HG02970 (cell line): ENCODE data around the gene GNG7.
"Not testable (repeated sequence)": the region's sequence is repeated elsewhere in the genome, so short reads cannot be mapped to it uniquely, and the experiment has no call there.

Experiments used
- ATAC-seq: cut with Tn5 transposase; IDR thresholded peaks from one replicate; pipeline ENCODE4 v1.9.1; 2021; ENCODE audit warnings: mild to moderate bottlenecking, moderate library complexity, moderate number of reproducible peaks; ENCODE audit not compliant: unreplicated experiment, low FRiP score

The GNG7 gene

DNA sequence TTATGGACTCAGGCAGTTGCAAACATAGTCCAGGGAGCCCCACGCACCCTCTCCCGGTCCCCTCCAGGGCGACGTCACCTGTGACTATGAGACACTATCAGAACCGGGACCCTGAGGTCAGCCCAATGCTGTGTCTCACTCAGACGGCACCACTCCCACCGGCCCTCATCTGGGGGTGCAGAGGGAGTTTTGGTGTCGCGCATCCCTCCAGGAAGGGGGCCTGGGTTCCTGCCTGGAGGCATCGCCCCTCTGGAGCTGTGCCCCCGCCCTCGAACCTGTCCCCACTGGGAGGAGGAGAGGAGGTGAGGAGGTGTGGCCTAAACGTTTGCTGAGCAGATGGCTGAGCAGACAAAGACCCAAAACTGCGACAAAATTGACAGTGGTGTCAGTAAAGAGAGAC lies 175.3 kb downstream of the GNG7 start:
- no peak for ATAC-seq

DNA sequence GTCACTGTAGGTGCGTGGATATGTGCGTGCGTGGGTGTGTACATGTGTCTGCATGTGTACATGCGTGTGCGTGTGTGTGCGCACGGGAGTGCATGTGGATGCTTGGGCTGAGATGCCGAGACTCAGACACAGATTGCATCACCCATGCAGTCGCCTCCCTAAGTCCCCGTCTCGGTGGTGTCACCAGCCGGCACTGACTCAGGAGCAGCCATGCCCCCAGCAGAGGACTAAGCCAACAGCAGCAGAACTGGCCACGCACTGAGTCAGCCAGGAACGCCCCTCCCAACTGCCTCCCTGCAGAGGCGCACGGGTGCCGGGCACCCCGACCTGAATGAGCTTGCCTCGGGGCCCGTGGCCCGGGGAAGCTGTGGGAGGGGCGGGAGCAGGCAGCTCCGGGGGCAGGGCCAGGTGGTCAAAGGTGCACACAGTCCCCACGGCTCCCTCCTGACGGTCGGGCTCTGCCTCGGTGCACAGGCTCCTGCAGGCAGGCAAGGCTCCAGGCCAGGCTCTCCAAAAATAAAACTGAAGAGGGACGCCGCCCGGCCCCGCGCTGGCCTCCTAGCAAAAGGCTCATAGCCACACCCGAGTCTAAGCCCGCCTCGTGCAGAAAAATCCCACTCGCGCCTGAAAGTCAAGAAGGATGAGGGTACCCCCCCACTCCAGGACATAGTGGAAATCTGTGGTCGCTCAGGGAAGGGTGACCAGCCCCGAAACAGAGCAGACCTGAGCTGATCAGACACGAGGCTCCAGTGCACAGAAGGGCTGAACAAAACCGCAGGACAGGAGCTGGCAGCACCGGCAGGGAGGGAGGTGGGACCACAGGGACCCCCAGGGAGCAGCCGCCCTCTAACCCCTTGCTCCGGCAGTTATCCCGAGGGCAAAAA lies 177.4 kb downstream of the GNG7 start:
- no peak for ATAC-seq

DNA sequence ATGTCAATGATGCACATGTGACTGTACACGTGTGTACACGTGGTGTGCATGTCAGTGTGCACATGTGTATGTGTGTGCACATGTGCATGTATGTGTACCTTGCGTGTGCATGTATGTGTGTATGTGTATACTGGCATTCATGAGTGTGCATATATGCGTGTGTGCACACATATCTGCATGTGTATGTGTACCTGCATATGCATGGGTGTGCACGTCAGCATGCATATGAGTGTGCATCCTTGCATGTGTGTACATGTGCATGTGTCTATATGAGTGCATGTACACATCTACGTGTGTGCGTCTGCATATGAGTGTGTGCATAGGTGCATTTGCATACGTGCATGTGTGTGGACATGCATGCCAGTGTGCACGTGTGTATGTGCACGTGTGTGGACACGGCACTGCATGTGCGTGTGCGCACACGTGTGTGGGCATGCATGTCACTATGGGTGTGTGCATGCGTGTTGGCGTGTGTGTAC lies 178.1 kb downstream of the GNG7 start:
- ATAC-seq, result no peak

DNA sequence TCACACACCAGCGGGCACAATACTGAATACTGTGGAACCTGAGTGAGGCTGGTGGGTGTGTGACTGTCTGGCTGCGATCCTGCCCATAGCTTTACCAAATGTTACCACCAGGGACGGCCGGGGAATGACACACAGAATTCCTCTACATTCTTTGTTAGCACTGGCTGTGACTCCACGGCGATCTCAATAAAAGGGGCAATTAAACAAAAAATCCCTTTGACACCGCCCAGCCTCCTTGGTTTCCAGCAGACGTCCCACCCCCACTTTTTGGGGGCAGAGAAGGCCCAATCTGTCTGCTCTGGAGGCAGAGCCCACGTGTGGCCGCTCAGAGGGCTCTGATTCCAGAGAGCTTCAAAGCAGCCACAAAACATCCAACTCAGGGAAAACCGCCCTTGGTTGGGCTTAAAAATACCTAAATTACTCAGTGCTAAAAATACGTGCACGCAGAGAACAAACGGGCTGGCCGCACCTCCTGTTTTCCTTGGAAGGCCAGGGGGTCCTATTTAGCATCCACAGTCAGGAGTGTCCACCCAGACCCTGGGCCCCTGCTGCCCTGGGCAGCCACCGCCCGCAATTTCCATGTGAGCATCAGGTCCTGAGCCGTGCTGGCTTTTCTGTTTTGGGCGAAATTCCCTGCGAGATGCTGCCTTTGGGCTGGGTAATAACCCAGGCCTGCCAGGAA lies 178.7 kb downstream of the GNG7 start:
- no peak for ATAC-seq

DNA sequence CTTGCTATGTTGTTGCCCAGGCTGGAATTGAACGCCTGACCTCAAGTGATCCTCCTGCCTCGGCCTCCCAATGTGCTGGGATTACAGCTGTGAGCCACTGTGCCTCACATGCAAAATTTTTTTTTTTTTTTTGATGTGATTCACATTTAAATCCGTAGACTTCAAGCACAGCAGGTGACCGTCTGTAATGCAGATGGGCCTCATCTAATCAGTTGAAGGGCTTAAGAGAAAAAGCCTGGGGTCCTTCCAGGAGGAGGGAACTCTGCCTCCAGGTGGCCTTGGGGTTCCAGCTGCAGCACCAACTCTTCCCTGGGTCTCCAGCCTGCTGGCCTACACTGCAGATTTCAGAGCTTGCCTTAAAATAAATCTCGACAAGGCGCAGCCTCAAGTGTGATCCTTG lies 183.0 kb downstream of the GNG7 start:
- no peak for ATAC-seq

DNA sequence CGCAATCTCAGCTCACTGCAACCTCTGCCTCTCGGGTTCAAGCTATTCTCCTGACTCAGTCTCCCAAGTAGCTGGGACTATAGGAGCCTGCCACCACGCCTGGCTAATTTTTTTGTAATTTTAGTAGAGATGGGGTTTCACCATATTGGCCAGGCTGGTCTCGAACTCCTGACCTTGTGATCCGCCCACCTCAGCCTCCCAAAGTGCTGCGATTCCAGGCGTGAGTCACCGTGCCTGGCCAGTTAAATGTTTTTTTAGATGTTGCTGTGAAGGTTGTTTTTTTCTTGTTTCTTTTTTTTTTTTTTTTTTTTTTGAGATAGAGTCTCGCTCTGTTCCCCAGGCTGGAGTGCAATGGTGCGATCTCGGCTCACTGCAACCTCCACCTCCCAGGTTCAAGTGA lies 183.6 kb downstream of the GNG7 start:
- ATAC-seq, result not testable (repeated sequence)

DNA sequence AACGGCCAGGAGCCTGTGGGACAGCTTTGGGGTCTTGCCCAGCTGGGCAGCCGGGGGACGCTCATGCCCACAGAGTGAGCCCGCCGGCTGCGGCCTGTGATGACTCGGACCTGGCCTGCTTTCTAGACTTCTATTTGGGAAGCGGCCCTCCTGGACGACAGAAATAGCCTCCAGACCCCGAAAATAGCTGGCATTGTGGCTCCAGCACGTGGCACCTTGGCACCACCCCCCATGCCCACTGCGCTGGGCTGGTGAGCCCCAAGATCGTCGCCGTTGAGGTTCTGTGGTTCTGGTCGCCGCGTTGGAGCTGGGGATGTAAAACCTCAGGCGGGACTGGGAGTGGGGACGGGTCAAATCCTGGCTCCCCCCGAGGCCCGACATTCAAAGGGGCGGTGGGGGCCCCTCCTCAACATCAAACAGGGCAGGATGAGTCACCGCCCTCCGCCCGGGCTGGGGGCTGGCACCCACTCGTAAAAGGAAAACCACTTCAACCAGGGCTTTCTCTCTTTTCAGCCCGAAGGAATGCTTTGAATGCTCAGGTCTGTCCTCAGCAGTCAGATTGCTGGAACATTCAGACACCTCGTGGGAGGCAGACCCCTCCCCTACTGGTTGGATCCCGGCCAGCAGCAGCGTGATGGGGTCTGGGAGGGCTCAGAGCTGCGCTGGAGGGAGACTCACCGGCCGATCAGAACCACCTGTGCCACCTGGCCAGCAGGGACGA lies 184.5 kb downstream of the GNG7 start:
- ATAC-seq, result no peak

DNA sequence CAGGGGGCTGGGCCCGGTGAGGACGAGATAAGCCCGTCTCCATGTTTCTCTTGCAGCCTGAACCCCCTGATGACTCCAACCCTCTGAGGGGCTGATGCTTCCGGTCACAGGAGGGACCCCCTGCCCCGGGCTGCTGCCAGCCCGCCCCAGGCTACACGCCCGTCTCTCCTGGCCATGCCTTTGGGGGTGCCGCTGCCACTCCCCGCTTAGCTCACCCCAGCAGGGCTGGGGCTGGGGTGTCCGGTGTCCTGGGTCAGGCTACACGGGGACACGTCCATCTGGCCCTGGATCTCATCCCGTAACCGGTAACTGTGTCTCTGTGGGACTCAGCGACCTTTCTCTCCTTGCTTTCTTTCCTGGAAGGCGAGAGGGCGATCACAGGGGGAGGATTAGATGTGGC lies 185.8 kb downstream of the GNG7 start:
- no peak for ATAC-seq

DNA sequence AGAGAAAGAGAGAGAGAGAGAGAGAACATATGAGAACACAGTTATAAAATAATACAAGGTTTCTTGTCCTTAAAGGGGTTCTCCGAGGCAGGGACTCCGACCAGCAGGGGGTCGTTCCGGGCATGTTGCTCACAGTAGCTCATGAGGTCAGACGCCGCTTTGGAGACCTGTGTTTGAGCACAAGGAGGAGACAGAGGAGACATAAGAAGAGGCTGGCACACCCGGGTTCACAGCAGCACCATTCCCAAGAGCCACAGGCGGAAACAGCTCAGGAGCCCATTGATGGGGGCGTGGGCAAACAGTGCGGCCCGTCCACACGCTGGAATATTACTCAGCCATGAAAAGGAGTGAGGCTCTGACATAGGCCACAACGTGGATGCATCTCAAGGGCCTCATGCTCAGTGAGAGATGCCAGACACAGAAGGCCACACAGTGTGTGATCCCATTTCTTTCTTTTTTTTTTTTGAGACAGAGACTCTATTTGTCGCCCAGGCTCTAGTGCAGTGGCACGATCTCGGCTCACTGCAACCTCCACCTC lies 187.4 kb downstream of the GNG7 start:
- ATAC-seq, result no peak

DNA sequence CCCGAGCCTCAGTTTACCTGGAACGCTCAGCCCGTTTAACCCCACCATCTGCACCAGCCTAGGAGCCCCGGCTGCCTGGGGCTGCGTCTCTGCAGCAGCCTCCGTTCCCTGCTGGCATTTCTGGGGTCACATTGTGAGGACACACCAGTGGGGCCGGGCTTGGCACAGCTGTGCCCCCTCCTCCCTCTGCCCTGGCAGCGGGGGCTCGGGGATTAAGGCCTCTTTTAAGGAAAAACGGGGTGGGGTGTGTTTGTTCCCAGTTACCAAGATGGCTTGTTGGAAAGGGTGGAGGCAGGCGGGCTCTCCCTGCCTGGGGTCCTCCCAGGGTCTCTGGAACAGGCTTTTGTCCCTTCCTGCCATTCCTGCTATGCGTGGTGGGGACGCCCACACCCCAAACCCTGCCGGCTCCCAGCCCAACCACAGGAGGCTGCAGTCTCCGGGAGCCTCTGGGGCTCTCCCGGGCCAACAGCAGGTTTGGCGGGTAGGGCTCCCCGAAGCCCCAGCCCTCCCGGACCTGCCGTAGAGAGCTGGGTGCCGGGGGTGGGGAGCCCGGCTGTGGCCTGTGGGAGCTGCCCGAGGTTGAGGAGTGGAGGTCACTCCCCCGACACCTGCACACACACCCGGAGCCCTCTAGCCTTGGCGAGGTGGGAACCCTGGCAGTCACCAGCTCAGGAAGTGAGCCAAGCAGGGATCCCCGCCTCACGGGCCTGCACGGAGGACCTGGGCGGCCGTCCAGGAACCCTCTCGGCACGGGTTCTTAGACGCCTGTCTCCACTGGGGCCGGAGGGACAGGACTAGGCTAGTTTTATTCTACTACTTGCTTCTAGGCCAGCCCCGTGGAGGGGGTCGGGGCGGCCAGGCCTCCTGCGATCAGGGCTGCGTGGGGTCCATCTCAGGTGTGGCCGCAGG lies 189.7 kb downstream of the GNG7 start:
- ATAC-seq, result no peak

DNA sequence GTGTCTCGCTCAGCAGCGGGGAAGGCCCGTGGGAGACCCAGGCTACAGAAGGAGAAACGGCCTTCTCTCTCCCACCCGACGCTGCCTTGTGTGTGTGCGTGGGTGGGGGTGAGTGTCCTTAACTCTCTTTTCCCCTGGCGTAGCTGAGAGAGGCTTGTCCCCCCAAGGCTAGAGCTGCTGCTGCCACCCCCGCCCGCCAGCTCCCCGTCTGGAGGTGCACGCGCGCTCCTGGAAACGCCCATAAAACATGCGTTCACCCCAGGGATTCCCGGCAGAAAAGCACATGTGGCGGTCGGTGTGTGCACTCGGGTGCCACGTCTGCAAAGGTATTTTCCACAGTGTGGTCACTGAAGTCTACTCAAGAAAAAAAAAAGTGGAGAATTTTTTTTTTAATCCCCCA lies 190.5 kb downstream of the GNG7 start:
- no peak for ATAC-seq

DNA sequence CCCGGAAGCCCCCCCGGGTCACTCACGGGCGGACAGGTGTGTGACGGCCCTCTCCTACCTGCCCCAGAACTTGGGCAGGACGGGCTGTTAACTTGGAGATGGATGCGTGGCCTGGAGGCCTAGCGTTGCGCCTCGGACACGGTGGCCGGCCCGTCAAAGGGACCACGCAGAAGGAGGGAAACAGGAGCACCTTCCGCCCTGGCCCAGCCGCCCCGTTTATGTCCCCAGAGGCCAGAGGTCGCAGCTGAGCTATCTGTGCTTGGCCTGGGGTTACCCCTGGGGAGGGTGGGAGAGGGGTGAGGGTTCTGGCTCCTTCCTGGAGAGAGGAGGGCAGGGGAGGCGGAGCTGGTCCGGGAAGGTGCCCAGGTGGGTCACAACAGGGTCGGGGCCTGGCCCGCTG lies 190.9 kb downstream of the GNG7 start:
- ATAC-seq, result no peak

DNA sequence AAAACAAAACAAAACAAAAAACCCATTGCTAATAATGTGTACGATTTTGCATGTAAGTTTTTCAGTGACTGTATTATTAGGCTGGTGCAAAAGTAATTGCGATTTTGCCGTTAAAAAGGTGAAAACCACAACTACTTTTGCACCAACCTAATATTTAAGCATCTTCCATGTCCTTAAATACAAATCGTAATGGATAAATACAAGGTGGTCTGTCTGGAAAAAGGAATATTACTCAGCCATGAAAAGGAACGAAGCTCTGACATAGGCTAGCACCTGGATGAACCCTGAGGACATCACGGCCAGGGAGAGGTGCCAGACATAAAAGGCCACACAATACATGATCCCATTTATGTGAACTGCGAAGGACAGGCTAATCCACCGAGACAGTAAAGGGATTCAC lies 193.4 kb downstream of the GNG7 start:
- no peak for ATAC-seq

DNA sequence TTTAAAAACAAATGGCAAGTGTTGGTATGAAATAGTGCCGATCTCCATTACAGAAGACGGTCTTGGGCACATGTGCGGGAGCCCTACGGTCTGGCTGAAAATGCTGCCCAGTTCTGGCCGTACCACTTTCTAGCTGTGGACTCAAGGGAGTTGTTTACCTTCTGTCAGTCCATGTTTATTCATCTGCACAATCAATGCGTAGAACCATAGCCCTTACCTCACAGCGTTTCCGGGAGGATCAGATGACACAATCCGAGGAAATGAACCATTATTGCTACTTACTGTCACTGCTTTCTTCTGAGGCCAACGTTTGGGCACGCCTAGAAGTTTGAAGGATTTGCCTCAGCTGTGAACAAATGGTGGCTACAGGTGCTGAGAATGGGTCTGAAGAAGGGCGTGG lies 195.4 kb downstream of the GNG7 start:
- no peak for ATAC-seq

DNA sequence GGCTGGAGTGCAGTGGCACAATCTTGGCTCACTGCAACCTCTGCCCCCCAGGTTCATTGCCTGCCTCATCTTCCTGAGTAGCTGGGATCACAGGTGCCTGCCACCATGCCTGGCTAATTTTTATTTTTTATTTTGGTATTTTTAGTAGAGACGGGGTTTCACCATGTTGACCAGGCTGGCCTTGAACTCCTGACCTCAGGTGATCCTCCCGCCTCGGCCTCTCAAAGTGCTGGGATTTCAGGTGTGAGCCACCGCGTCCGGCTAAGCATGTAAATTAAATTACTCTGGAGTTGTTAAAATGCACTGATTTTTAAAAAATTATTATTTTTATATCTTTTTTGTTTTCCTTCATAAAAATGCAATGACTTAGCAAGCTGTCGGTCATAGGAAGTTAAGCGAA lies 195.8 kb downstream of the GNG7 start:
- not testable (repeated sequence) for ATAC-seq

DNA sequence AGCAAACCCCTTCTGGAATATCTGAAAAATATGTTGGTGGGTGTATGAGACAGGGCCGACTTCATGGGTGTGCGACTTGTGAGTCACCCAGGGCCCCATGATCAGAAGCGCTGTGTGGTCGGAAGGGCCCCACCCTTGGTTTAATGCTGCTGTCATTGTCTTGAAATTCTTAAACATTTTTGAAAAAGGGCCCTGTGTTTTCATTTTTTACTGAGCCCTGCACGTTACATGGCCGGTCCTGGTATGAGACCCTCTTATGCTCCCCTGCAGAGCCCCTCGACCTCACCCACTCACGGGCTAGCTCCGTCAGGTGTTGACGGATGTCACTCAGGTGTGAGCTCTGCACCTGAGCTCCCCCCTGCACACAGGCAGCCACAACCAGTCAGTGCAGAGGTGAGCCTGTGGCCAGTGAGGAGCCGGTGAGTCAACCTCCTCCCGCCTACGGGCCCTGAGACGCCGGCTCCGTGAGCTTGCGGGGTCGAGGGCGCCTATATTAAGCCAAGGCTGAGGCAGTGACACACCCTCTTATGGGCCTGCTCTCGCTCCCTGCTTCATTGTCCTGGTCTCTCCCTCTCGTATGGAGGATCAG lies 198.9 kb downstream of the GNG7 start:
- ATAC-seq, result no peak

DNA sequence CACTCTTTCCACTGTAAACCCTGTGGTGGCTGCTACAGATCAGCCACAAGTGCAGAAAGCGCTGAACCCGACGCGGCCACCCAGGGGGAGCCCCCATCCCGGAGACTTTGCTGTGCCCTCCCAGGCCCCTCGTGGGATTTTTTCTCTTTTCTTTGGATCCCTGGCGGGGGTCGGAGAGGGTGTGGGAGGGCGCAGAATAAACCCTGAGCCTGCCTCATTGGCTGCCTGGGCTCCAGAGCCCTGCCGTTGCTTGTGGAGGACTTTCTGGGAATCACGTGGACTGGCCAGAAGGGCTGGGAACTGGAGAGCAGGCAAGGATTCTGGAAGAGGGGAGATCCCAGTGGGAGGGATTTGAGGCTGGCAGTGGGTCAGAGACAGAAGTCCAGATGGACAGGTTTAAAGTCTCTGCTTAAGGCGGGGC lies 201.6 kb downstream of the GNG7 start:
- ATAC-seq, result no peak

DNA sequence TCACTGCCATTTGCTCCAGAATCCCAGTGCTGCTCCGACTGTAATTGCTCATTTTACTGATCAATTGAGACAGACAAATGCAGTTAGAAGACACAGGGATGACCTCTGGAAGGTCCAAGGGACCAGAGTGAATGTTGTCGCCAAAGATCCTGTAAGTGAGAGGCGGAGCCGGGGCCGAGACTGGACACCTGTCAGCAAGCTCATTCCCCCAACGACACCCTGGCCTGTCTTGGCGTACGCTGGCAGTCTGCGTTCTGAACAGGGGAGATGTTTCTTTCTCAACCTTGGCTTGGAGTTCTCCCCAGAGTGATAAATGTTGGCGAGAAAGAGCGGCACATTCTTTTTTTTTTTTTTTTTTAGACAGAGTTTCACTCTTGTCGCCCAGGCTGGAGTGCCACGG lies 202.3 kb downstream of the GNG7 start:
- ATAC-seq, result no peak

DNA sequence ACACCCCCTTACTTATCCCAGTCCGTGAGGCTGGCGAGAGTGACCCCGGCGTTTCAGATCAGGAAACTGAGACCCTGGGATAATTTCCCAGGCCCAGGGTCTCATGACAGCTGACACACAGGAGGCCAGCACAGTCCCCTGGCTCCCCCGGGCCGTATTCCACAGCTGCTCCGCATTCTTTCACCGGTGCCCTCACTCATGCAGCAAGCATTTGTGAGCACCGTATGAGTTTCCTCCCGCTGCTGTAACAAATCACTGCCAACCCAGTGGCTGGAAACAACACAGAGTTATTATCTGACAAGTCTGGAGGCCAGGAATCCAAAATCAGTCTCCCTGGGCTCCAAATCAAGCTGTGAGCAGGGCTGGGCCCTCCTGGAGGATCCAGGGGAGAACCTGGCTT lies 205.3 kb downstream of the GNG7 start:
- ATAC-seq, result no peak
